Measurements from ENCODE around the gene DRICH1. TPM values are rescaled to one million over a fixed set of nuclear protein-coding genes. Genes with fewer than 3 reads are reported as not detected.

Gene DRICH1
- total and polyA plus RNA-seq, 2 of the 8 experiments (the other 6 are each of a cell fraction or from before 2014, with no cell fraction given): 0.21 to 0.28 TPM

- H4K20me1 ChIP-seq (replicated peaks in 1 of 2; ENCODE audit: control insufficient read depth in 1 of 2, insufficient read depth in 2 of 2, low read length in 2 of 2): peaks cover 3 to 7% of the 10 kb centered on the region in 2 experiments
- H4K5ac ChIP-seq (ENCODE audit: insufficient read length, low read depth, low read length): peak overlapping the region; percentile 2
- no peak overlapping the region for H2BK20ac ChIP-seq (ENCODE audit: low read length)
- no peak overlapping the region for H3K4me2 ChIP-seq (ENCODE audit: insufficient read depth in 1 of 2, low read depth in 2 of 2, low read length in 2 of 2)
- H3K14ac ChIP-seq (ENCODE audit: insufficient read length): no peak overlapping the region
- ChIA-PET POLR2A (ENCODE audit: partially characterized antibody) (no interaction called here), CTCF (ENCODE audit: partially characterized antibody) (interaction anchor here (1.2 kb wide), 1 partner anchor 9 kb away, joined by 4 read pairs; no protein-coding TSS in a partner anchor)
- H3K27ac ChIP-seq (ENCODE audit: low read depth, low read length): no peak overlapping the region
- FAIRE-seq: no peak
- TF ChIP-seq ATF2 (IDR thresholded peaks at IDR 0.05; ENCODE audit: low read length) (no peak), CTCF (IDR thresholded peaks at IDR 0.05; ENCODE audit: control extremely low read depth in 1 of 3, insufficient read depth in 1 of 3, low read depth in 1 of 3, low read length in 3 of 3) (peak in 1 of 3 experiments; percentile 3; a peak in 1 of 4 replicates), CHD1 (IDR thresholded peaks at IDR 0.05; ENCODE audit: low read depth, low read length) (no peak)
- H3K9ac ChIP-seq (replicated peaks in 1 of 4; ENCODE audit: extremely low read depth in 1 of 4, low read depth in 3 of 4, low read length in 3 of 4): no peak overlapping the region
- H3K4ac ChIP-seq (replicated peaks; ENCODE audit: insufficient read length, low read depth, low read length): no peak overlapping the region
- no peak overlapping the region for H2BK5ac ChIP-seq (ENCODE audit: low read depth, low read length)
- no peaks in the 10 kb centered on the region for H3K27me3 ChIP-seq (replicated peaks in 1 of 4; ENCODE audit: control insufficient read depth in 3 of 4, extremely low read depth in 1 of 4, insufficient read depth in 3 of 4, low read length in 3 of 4)
- peaks cover 0 to 7% (median 2%) of the 10 kb centered on the region in 4 experiments; a peak in 4 of 7 replicates for H3K4me1 ChIP-seq (replicated peaks in 1 of 4; ENCODE audit: control insufficient read depth in 3 of 4, insufficient read depth in 4 of 4, low read length in 3 of 4)
- no peaks in the 10 kb centered on the region for H3K79me2 ChIP-seq (ENCODE audit: control insufficient read depth in 1 of 2, insufficient read depth in 2 of 2, low read length in 2 of 2)
- no peaks in the 10 kb centered on the region for H3K9me3 ChIP-seq (ENCODE audit: insufficient read depth in 2 of 2, low read depth in 1 of 2, low read length in 1 of 2)
- H4K91ac ChIP-seq (replicated peaks; ENCODE audit: insufficient read length, low read length): no peak overlapping the region
- 82% methylated on average over 23 of the region's 26 CpGs; no CpG with 5 or more reads in 1 of the 2 experiments for WGBS, 2 experiments (ENCODE audit: extremely low coverage in 1 of 2, insufficient coverage in 1 of 2, insufficient read length in 1 of 2, insufficient replicate concordance in 2 of 2, low coverage in 1 of 2, low lambda C conversion rate in 2 of 2, missing lambda C conversion rate in 1 of 2)
- H3K23ac ChIP-seq (ENCODE audit: insufficient read length): no peak overlapping the region
- H3K23me2 ChIP-seq (ENCODE audit: low read depth, low read length): no peaks in the 10 kb centered on the region
- no peak overlapping the region for H2BK120ac ChIP-seq (replicated peaks; ENCODE audit: low read depth, low read length)
- H2BK15ac ChIP-seq (ENCODE audit: low read length): no peak overlapping the region
- H2AFZ ChIP-seq (ENCODE audit: low read length): no peak overlapping the region
- H3K36me3 ChIP-seq (ENCODE audit: control insufficient read depth in 2 of 4, insufficient read depth in 4 of 4, low read length in 3 of 4): no peaks in the 10 kb centered on the region
- H3K18ac ChIP-seq (ENCODE audit: extremely low read depth, low read length): no peak overlapping the region
- no peaks in the 10 kb centered on the region for H3K79me1 ChIP-seq (ENCODE audit: low read depth, low read length)
- no peak overlapping the region for H3K4me3 ChIP-seq (ENCODE audit: extremely low read depth in 1 of 4, insufficient read depth in 2 of 4, low read depth in 3 of 4, low read length in 4 of 4)
- H2BK12ac ChIP-seq (ENCODE audit: low read depth, low read length): no peak overlapping the region
- DNase-seq (ENCODE audit: low read depth in 1 of 2, low spot score in 2 of 2): no peak
- H3K56ac ChIP-seq (replicated peaks; ENCODE audit: insufficient read length, low read depth, low read length): no peak overlapping the region
- 0 out of 2 replicates have a peak overlapping the region, but pooled peaks have one; percentile 15 for H2AK5ac ChIP-seq (ENCODE audit: low read depth, low read length)
- H4K8ac ChIP-seq (ENCODE audit: extremely low read depth, insufficient read depth, low read length): no peak overlapping the region
These were observed 41.9 kb upstream of the DRICH1 start for GRCh38 chr22:23673826-23674690.

Measured in H1 (cell line).